Testis (tissue), 2 donors: Measurements from ENCODE around the gene BCORL1.

Experiments
- CTCF ChIP-seq, 3 experiments: fragments of 450-650 bp in 2 of 3; fragments of 200-600 bp in 1 of 3; sonication (generic) in 1 of 3; IDR thresholded peaks; one replicate each; pipeline ENCODE4 v1.5.1; 2016 to 2019; ENCODE audit warnings: antibody characterized with exemption in 3 of 3, mild to moderate bottlenecking in 2 of 3, moderate library complexity in 1 of 3
- POLR2A ChIP-seq: fragments of 450-650 bp; IDR thresholded peaks from one replicate; pipeline ENCODE4 v1.6.1; 2017; ENCODE audit warnings: antibody characterized with exemption, mild to moderate bottlenecking, moderate library complexity

- no peak for TF ChIP-seq POLR2A
- TF ChIP-seq CTCF (IDR thresholded peaks at IDR 0.05), result no peak
Measured at GRCh38 chrX:130002541-130002940, 20.1 kb downstream of the BCORL1 start.
